ENCODE measurements around the gene NGEF. TPM values are rescaled to one million over a fixed set of nuclear protein-coding genes. Genes with fewer than 3 reads are reported as not detected.

NGEF gene
- total and polyA plus RNA-seq, 7 donors, result 0.28 to 13.9 (median 10.8) TPM; not detected in 2

GRCh38 chr2:233002829-233003657 is 10.0 kb downstream of the NGEF start:
- no peaks in the 10 kb centered on the region for H3K36me3 ChIP-seq
- no peaks in the 10 kb centered on the region for H3K9me3 ChIP-seq
- no peak for DNase-seq
- no peaks in the 10 kb centered on the region for H3K27me3 ChIP-seq
- no peak overlapping the region for H3K27ac ChIP-seq
- H3K4me1 ChIP-seq, result no peaks in the 10 kb centered on the region
- WGBS, 2 donors, result 90% methylated on average over 19 of the region's 19 CpGs
- no peak overlapping the region for H3K4me3 ChIP-seq
- TF ChIP-seq EP300 (IDR thresholded peaks at IDR 0.05), result no peak
- TF ChIP-seq CTCF (IDR thresholded peaks at IDR 0.05), result no peak
- no peak for TF ChIP-seq POLR2A (IDR thresholded peaks at IDR 0.05)
- no peak for TF ChIP-seq POLR2AphosphoS5 (IDR thresholded peaks at IDR 0.05)
- intact Hi-C loops (cut with DNase I), result no loop called here

DNA sequence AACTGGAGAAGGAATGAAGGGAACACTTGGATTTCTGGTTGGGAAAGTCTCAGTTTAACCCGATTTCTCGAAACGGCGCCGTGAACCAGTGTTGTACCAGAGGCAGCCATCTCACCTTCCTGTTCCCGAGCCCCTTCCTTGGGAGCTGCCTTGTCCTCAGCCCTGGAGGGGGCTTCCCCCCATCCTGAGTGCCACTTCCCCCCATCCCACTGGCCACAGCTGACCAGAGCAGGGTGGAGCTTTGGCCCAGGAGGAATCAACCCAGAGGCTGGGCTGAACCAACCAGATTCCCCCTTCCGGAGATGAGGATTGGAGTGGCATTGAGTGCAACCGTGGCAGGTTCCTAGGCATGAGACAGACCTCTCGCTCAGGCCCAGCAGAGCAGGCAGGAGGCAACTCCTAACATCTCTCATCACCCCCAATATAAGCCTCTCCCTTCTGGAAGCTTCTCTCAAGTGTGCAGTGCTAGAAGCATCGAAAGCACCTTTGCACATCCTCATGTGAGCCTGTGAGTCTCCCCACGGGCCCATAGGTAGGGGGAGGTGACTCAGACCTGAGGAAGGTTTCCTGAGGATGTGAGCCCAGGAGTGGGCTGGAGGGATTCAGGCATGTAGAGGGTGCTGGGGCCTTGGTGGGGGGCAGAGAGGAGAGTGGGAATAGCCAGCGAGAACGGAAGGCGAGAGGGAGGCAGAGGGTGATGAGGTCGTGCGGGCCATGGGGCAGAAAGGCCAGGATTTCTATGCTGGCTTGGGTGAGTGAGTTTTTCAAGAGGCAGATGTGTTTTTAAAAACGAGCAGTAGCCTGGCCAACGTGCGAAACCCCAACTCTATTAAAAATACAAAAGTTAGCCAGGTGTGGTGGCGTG is 11.9 kb downstream of the NGEF start:
- H3K27ac ChIP-seq, result no peak overlapping the region
- peak; percentile 50 for DNase-seq
- intact Hi-C loops (cut with DNase I), result no loop called here
- H3K4me1 ChIP-seq, result no peaks in the 10 kb centered on the region
- H3K9me3 ChIP-seq, result no peaks in the 10 kb centered on the region
- H3K4me3 ChIP-seq, result no peak overlapping the region
- 93 to 95% methylated on average over 20 of the region's 20 CpGs for WGBS, 2 donors
- no peaks in the 10 kb centered on the region for H3K36me3 ChIP-seq
- no peaks in the 10 kb centered on the region for H3K27me3 ChIP-seq
- TF ChIP-seq CTCF (IDR thresholded peaks at IDR 0.05) (no peak), EP300 (IDR thresholded peaks at IDR 0.05) (no peak), POLR2AphosphoS5 (IDR thresholded peaks at IDR 0.05) (no peak), POLR2A (IDR thresholded peaks at IDR 0.05) (no peak)

DNA sequence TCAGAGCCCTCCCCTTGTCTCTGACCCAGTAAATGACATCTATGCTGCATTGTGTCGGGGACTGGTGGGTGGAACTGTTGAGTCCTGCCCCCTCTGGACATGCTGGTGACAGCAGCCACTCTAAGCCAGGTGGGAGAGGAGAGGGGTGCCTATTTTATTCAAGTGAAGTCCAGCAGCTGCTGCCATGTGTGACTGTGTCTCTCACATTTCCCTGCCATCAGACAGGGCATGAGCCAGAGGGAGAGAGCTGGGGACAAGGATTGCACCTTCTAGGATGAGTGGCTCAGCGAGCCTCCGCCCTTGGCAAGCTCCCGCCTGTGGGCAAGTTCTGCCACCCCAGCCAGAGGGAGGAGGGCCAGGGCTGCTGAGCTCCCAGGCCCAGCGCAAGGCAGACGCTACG is 13.7 kb downstream of the NGEF start:
- 74 to 87% methylated on average over 7 of the region's 7 CpGs for whole genome bisulfite sequencing, 2 donors
- DNase-seq, result peak; percentile 26
- no peak for TF ChIP-seq CTCF (IDR thresholded peaks at IDR 0.05)
- TF ChIP-seq POLR2AphosphoS5 (IDR thresholded peaks at IDR 0.05), result no peak
- TF ChIP-seq POLR2A (IDR thresholded peaks at IDR 0.05), result no peak
- no peak for TF ChIP-seq EP300 (IDR thresholded peaks at IDR 0.05)

DNA sequence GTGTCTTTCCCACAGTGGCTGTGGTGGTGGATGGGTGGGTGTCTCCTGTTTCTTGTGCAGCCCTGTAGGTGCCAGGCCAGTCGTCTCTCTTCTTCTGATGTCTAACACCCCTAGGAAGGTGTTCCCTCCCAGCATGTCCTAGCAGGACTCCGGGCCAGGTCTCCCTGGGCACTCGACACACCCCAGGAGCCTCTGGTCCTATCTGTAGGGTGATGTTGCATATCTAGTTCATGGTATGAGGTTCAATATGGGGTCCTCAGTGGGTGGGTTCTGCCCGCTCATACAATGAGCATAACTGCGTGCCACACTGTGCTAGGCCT is 14.4 kb downstream of the NGEF start:
- Histone ChIP-seq H3K4me3 (no peak overlapping the region), H3K27me3 (no peaks in the 10 kb centered on the region), H3K27ac (no peak overlapping the region), H3K9me3 (no peaks in the 10 kb centered on the region), H3K4me1 (no peaks in the 10 kb centered on the region), H3K36me3 (no peaks in the 10 kb centered on the region)
- 92 to 95% methylated on average over 5 of the region's 5 CpGs for WGBS, 2 donors
- peak; percentile 48 for DNase-seq
- intact Hi-C loops (cut with DNase I), result no loop called here
- no peak for TF ChIP-seq POLR2AphosphoS5 (IDR thresholded peaks at IDR 0.05)
- no peak for TF ChIP-seq EP300 (IDR thresholded peaks at IDR 0.05)
- TF ChIP-seq POLR2A (IDR thresholded peaks at IDR 0.05), result no peak
- TF ChIP-seq CTCF (IDR thresholded peaks at IDR 0.05), result no peak

More for the DNA sequence above, 13.7 kb downstream of the NGEF start:
- Histone ChIP-seq H3K27ac (no peak overlapping the region), H3K36me3 (no peaks in the 10 kb centered on the region), H3K9me3 (no peaks in the 10 kb centered on the region), H3K27me3 (no peaks in the 10 kb centered on the region), H3K4me3 (no peak overlapping the region), H3K4me1 (no peaks in the 10 kb centered on the region)
- intact Hi-C loops (cut with DNase I), result no loop called here
